GM21825 (cell line): ENCODE results near the gene CYTH3.
"Not testable (repeated sequence)": the region's sequence is repeated elsewhere in the genome, so short reads cannot be mapped to it uniquely, and the experiment has no call there.

Experiments used
- ATAC-seq: cut with Tn5 transposase; IDR thresholded peaks from one replicate; pipeline ENCODE4 v1.9.1; 2021; ENCODE audit warnings: mild to moderate bottlenecking, moderate library complexity; ENCODE audit not compliant: unreplicated experiment

CYTH3 gene

GRCh38 chr7:6234384-6234783, 38.0 kb downstream of the CYTH3 start:
- peak; percentile 66 for ATAC-seq

- ATAC-seq = no peak
These were observed 39.9 kb downstream of the CYTH3 start for GRCh38 chr7:6232534-6232933.

GRCh38 chr7:6232116-6232515, 40.3 kb downstream of the CYTH3 start:
- no peak for ATAC-seq

- ATAC-seq = no peak
These were observed 41.2 kb downstream of the CYTH3 start for GRCh38 chr7:6231184-6231583.

GRCh38 chr7:6229284-6229683, 43.1 kb downstream of the CYTH3 start:
- not testable (repeated sequence) for ATAC-seq

GRCh38 chr7:6228361-6229229, 43.8 kb downstream of the CYTH3 start:
- ATAC-seq = peak; percentile 66

GRCh38 chr7:6227294-6227846, 45.1 kb downstream of the CYTH3 start:
- no peak for ATAC-seq

GRCh38 chr7:6226194-6226799, 46.1 kb downstream of the CYTH3 start:
- no peak for ATAC-seq

- ATAC-seq = not testable (repeated sequence)
These were observed 49.0 kb downstream of the CYTH3 start for GRCh38 chr7:6223411-6223810.

GRCh38 chr7:6223010-6223409, 49.4 kb downstream of the CYTH3 start:
- ATAC-seq = not testable (repeated sequence)

GRCh38 chr7:6221340-6222319, 50.8 kb downstream of the CYTH3 start:
- ATAC-seq = no peak

GRCh38 chr7:6218329-6218728, 54.1 kb downstream of the CYTH3 start:
- ATAC-seq = no peak

GRCh38 chr7:6212008-6212407, 60.4 kb downstream of the CYTH3 start:
- ATAC-seq = no peak

- ATAC-seq = no peak
These were observed 61.6 kb downstream of the CYTH3 start for GRCh38 chr7:6210621-6211372.

GRCh38 chr7:6209340-6209739, 63.1 kb downstream of the CYTH3 start:
- no peak for ATAC-seq

GRCh38 chr7:6208573-6209328, 63.7 kb downstream of the CYTH3 start:
- no peak for ATAC-seq

- ATAC-seq = no peak
These were observed 66.3 kb downstream of the CYTH3 start for GRCh38 chr7:6205971-6206660.

- no peak for ATAC-seq
These were observed 69.0 kb downstream of the CYTH3 start for GRCh38 chr7:6203381-6203780.

GRCh38 chr7:6202117-6202516, 70.3 kb downstream of the CYTH3 start:
- ATAC-seq = no peak
